Fibroblast of villous mesenchyme (primary cell): ENCODE results near the gene ABCC1. TPM values are rescaled to one million over a fixed set of nuclear protein-coding genes. Genes with fewer than 3 reads are reported as not detected.

Source experiments
- DNase-seq: peaks from one replicate; pipeline ENCODE4 v3.0.0-alpha.2; 2010; ENCODE audit warnings: low read depth
- H3K4me3 ChIP-seq: 2 replicates; pipeline ENCODE4 v1.5.1; 2011; ENCODE audit warnings: low read depth, mild to moderate bottlenecking, low read length
- total RNA-seq: library from RNA; depleted of rRNA; stranded (reverse); fragments of >200 nt; gene quantifications from 2 replicates; pipeline ENCODE4 v1.2.3, GENCODE V29; 2012
- TF ChIP-seq, protein P1 (sequence below): IDR thresholded peaks from 2 replicates; pipeline ENCODE4 v1.5.1; 2012; ENCODE audit warnings: low read depth, mild to moderate bottlenecking, low read length; ENCODE audit not compliant: insufficient read depth

Gene ABCC1
- total RNA-seq, 1 donor = 34.1 TPM

DNA sequence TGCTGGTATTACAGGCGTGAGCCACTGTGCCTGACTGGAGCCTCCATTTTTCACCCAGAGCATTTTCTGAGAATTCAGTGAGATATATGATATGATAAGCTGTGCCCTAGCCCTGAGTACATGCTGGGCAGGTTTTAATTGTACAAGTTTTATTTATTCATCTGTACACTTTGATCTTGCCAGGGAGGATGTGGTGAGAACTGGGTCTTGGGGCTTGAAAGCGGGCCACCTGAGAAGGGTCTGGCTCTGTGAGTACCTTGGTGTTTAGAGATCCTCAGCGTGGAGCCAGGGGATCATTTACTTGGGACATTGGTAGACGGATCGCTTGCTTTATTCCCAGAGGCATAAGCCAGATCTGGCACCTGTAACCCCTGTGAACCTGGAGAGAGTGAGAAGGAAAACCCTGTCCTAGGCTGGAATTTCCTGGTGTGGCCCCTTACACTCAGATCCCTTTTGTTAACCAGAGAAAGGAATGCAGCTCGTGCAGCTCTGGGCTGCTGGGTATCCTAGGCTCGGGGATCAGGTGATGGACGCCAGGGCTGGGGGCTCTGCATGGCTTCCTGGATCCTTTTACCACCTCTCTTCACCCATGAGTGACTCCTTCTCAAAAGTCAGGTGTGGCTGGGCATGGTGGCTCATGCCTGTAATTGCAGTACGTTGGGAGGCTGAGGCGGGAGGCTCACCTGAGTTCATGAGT lies 91.9 kb downstream of the ABCC1 start:
- H3K4me3 ChIP-seq = no peak overlapping the region
- TF ChIP-seq, protein P1, sequence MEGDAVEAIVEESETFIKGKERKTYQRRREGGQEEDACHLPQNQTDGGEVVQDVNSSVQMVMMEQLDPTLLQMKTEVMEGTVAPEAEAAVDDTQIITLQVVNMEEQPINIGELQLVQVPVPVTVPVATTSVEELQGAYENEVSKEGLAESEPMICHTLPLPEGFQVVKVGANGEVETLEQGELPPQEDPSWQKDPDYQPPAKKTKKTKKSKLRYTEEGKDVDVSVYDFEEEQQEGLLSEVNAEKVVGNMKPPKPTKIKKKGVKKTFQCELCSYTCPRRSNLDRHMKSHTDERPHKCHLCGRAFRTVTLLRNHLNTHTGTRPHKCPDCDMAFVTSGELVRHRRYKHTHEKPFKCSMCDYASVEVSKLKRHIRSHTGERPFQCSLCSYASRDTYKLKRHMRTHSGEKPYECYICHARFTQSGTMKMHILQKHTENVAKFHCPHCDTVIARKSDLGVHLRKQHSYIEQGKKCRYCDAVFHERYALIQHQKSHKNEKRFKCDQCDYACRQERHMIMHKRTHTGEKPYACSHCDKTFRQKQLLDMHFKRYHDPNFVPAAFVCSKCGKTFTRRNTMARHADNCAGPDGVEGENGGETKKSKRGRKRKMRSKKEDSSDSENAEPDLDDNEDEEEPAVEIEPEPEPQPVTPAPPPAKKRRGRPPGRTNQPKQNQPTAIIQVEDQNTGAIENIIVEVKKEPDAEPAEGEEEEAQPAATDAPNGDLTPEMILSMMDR = no peak
- no peak for DNase-seq

DNA sequence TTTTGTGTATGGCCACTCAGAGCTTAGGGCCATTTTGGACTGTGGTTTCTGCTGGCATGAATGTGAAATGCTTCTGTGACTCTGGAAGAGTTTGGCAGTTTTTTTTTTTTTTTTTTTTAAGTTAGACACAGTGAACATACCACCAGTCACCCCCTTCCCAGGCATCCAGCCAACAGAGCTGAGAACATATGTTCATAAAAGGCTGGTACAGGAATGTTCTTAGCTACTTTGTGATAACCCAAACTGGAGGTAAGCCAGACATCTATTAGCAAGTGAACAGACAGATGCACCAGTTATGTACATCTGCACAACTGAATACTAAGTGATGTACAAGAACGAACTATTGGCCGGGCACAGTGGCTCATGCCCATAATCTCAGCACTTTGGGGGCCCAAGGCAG lies 92.7 kb downstream of the ABCC1 start:
- H3K4me3 ChIP-seq = no peak overlapping the region
- DNase-seq = peak; percentile 97
- TF ChIP-seq, protein P1 = no peak

DNA sequence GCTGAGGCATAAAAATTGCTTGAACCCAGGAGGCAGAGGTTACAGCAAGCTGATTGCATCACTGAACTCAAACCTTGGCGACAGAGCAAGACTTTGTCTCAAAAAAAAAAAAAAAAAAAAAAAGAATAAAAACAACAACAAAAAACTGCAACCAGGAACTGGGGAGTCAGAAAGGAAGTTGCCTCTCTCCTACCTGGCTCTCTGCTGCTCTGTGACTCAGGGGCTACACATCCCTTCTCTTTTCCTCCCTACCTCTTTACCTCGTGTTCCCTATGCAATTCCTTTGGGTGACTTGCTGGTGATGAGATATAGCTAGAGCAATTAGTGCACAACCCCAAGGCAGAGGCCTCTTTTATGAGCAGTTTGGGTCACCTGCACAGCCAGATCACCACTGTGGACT lies 95.9 kb downstream of the ABCC1 start:
- H3K4me3 ChIP-seq = no peak overlapping the region
- TF ChIP-seq, protein P1 = no peak
- DNase-seq = no peak

- TF ChIP-seq, protein P1 = peak; percentile 22
- DNase-seq = no peak
- H3K4me3 ChIP-seq = no peak overlapping the region
These were observed 96.5 kb downstream of the ABCC1 start for GRCh38 chr16:16045879-16046278.

- TF ChIP-seq, protein P1 = no peak
- no peak overlapping the region for H3K4me3 ChIP-seq
These were observed 98.3 kb downstream of the ABCC1 start for GRCh38 chr16:16047761-16048160.

GRCh38 chr16:16048904-16049582 lies 99.6 kb downstream of the ABCC1 start:
- DNase-seq = no peak
- TF ChIP-seq, protein P1 = no peak
- no peak overlapping the region for H3K4me3 ChIP-seq

More at GRCh38 chr16:16047761-16048160, 98.3 kb downstream of the ABCC1 start:
- no peak for DNase-seq
